NCI-H524 (cell line): ENCODE data around the gene FEM1C.

Experiments
- DNase-seq, 2 experiments: peaks; one replicate each; lab custom pipeline; 2025; lab: John Stamatoyannopoulos, UW

Gene FEM1C

DNA sequence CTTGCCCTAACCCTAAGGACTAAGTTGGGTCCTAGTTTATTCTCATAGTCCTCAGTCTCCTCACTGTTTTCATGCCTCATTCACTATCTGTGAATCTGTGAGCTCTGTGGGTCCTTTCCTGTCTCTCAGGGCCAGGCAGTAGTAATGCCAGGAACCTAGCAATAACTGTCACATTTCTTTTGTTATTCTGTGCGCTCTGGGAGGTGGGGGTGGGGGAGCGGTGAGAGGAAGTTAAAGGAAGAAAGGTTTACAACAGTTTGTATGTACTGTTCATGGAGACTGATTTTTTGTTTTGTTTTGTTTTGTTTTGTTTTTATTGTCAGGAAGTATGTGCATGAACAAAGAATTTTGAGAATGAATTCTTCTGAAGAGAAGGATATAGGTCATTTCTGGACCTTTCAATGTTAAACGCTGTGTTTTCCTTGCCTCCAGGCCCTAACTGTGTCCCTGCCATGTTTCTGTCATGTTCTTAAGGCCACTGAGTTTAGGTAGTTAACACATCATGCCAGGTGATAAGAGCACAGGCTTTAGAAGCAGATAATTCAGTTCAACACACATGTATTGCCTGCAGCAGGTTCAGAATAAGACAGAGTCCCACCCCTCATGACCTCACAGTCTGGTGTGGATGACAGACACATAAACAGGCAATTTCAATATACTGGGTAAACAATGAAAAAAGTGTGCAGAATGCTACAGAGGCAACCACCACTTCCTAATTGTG lies 13.3 kb upstream of the FEM1C start:
- DNase-seq = no peak

DNA sequence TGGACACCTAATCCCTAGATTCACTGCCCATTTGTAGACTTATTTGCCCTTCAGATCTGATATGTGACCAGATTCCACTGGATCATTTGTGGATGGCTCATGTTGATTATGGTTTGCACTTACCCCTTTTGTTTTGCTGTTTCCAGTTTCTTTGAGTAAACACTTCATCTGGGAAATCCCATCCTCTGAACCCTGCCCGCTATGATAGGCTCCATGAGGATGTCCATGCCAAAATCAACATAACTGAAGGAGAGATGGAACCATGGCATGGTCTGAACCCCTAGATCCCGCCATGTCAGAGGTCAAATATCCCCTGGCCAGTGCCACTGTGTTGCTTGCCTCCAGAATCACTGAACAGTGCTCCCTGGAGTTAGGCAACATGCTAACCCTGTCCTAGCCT lies 11.7 kb upstream of the FEM1C start:
- no peak for DNase-seq

DNA sequence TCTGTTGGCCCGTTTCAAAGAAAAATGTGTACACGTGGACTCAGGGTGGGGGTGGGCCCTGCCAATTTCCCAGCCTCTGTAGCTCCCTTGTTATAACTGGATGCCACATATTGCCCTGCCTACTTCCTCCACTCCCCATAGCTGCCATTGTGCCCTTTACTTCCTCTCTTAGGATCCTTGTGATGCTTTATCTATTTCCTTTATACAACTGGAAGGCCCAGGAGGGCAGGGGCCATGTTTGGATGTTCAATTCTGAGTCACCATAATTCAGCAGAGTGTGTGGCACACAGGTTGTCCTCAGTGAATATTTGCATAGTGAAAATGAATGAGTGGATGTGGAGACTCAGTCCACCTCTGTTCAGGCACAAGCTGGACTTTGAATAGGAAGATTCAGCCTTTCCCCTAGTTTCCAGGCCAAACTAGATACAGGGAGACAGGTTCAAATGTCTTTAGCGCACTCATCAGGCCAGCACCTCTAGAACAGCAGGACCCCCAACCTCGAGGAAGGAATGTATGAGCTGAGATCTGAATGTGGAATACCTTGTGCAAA lies 10.6 kb upstream of the FEM1C start:
- no peak for DNase-seq

DNA sequence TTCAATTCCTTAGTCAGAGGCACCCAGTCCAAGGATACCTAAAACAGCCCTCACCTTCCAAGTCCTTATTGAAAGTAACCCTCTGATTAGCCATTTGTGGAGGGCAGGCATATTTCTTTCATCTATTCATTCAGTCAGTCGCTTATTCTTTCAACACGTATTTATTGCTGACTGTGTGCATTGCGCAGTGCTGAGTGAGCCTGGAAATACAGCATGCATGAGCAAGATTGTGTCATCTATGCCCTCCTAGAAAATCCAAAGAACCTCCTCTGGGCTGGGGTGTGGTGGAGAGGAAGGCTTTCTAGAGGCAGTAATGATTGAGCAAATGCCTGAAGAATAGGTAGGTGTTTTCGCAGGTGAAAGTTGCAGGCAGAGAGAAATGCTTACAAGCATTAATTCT lies 8.5 kb upstream of the FEM1C start:
- no peak for DNase-seq

DNA sequence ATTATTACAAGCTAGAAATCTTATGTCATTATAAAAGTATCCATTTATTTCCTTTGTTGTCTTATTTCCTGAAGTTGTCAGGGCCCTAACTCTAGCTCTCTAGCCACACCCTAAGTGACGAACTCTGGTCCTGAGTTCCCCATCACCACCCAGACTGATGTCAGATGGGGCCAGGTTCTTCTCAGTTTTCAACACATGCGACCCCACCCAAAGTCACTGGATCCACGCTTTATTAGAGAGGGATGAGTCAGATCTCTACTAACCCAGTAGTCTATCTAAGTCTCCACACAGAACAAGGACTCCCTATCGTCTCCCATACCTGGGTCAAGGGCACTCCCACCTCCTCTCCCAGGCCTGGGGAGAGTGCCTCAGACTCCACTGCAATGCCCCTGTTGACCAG lies 6.8 kb upstream of the FEM1C start:
- no peak for DNase-seq

DNA sequence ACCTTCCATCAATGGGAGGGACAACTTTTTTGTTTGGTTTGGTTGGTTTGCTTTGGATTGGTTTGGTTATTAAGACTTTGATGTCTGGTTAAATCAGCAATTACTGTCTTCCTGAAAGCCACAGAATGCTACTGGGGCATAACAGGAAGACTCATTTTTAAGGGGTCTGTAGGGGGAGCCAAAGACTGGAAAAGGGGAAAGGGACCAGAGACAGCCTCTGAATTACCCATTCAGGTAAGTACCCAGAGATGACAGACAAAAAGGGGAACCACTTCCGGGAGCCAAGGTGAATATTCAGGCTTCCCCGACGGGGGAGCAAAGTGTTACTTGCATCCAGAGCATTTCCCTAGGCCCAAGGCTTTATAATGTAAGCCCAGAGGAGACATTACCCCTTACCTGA lies 4.6 kb upstream of the FEM1C start:
- DNase-seq = peak in 1 of 2 experiments; percentile 20

DNA sequence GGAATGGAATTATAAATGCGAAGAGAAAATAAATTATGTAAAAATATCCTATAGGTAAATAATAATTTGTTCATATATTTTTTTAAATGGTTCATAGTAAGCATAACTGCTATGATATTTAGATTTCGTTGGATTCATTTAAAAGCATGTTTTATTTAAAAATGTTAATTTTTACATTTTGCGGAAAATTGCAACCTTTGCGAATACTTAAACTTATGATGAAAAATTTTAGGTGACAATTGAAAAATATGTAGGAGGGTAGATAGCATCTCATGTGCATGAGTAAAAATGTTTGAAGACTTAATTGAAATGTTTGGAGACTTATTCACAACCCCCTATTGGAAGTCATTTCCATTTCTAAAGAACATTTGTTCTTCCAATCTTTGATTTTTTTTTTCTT lies 4.1 kb upstream of the FEM1C start:
- DNase-seq = no peak

DNA sequence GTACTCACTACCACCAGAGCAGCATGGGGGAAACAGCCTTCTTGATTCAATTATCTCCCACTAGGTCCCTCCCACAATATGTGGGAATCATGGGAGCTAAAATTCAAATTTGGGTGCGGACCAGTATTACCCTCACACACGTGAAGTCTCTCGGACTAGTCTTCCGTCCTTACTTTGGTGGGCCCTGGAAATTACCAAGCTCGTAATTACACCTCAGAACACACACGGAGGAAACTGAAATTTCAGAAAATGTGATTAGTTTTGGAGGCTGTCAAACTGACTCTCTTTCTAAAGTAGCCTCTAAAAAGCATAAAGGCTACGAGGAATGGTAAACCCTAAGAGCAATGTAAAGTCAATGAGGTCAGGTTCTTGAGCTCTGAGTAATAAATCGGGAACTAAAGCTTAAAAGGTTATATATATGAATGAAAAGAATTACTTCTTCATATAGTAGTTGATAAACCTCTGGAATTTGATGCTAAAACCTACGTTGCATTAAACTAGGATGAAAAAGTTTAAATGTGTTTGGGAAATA lies 842 bp upstream of the FEM1C start:
- DNase-seq = no peak

DNA sequence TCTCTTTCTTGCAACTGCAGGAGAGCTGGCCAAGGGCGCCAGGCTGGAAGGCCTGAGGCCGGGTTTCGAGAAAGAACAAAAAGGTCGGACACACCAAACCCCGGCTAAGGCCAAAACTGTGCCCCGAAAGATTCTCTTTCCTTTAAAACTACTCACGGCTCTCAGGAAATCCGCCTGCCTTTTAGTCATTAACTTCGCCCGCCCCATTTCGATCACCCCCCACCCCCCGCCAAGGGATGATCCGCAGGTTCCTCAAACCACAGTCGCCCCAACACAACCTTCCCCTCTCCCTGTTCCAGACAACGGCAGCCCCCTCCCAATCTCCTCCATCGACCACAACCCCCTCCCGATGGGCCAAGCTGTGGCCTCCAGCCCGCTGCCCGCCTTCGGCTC lies 536 bp downstream of the FEM1C start:
- DNase-seq = no peak

DNA sequence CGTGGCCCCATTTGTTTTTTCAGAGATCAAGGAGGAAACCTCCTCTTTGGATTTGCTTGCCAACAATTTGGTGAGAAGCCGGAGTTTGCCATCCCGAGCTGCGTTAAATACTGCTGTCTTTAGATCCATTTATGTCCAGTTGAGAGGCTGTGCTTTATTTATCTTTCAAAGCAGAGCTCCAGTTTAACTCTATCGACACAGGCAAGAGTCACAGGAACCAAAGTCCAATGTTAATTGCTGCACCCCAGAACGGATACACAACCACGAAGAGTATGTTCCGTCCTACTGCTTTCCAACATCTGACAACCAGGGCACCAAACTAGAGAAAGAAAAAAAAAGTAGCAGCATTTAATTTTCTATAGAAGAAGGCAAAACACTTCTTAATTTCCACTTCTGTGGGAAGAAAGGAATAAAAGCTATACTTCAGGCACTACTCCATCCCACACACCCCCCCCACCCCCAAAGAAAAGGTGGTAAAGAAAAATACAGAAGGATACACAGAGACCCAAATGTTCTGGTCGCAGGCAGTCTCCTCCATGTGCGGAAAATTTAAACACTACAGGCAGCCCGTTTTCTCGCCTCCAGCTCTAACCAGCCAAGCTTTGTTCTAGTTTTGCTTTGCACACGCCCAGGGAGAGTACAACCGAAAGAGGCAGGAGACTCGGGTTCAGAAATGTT lies 1.1 kb downstream of the FEM1C start:
- DNase-seq = peak in 1 of 2 experiments; percentile 34

DNA sequence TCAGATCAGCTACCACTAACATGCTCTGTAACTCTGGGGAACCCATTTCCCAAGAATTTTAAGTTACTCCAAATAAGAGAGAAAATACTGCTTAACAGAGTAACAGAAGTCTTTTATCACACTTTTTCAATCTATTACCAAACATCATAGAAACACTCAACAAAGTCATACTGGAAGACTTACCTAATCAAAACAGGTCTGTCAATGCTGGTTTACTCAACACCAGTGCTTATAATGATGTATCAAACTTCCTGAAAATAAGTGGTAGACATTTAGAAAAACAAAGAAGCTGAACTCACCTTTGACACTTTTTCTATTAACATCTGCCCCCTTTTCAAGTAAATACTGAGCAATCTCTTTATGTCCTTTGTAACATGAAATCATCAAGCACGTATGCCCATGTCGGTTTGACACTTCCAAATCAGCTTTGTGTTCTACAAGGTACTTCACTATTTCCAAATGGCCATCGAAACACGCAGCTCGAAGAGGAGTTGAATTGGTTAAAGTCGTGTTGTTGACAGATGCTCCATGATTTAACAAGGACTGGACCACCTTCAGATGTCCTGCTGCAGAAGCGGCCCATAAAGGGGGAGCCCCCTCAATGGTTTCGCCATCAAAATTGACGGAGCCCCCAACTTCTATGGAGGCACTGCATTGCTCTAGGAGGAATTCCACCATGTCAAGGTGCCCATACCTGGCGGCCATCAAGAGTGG lies 1.8 kb downstream of the FEM1C start:
- DNase-seq = no peak

DNA sequence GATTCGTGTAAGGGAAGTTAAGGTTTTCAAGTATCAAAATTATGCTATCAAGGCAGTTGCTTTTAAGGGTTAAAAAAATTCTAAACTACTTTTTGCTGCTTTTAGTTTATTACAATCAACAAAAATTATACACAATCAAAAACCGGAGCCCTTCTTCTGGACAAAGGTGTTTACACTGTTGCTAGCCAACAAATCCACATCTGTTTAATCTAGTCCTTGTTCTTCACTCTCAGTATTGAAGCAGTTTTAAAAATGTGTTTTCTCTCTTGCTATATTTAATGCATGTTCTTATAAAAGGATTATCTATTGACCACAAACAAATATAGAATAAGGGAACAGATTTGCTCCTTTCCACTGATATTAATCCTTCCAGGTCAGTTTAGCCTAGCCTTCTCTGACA lies 2.5 kb downstream of the FEM1C start:
- no peak for DNase-seq

DNA sequence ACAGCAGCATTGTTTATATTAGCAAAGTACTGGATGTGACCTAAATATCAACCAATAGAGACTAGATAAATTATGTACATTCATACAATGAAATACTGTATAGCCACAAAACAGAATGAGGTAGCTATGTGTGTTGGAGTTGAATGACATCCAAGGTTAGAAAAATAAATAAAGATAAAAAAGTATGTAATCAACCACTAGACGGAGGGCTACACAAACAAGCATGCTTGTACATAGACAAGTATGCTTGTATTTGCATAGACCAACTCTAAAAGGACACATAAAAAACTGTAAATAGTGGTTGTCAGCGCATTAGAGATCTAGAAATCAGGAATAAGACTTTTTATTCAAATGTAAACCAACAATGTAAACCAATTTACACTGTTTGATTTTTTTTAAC lies 3.0 kb downstream of the FEM1C start:
- DNase-seq = no peak

DNA sequence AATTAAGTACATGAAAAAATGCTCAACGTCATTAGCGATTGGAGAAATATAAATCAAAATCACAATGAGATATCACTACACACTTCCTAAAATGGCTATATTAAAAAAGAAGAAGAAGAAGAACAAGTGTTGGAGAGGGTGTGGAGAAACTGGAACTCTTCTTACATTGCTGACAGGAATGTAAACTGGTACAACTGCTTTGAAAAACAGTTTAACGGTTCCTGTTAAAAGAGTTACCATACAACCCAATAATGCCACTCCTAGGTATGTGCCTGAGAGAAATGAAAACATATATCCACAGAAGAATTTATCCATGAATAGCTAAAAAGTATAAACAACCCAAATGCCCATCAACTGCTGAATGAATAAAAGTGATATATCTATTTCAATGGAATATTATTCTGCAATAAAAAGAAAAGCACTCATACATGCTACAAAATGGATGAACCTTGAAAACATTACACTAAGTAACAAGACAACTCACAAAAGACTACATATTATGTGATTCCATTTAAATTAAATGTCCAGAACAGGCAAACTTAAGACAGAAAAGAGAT lies 9.0 kb downstream of the FEM1C start:
- no peak for DNase-seq

DNA sequence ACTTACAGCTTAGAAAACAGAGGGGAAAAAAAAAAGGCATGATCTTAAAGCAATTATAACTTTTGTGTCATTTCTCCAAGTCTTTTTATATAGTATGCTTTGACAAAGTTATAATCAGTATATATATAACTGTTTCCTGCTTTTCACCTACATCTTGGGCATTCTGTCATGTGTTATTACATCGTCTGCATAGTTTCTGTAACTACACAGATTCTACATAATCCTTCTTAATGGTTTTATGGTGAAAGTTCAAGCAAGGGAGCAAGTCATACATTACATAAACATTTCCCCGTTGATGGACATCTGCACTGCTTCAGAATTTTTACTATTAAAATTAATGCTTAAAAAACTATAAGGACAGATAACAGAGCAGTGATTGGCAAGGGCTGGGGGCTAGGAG lies 12.1 kb downstream of the FEM1C start:
- DNase-seq = no peak

DNA sequence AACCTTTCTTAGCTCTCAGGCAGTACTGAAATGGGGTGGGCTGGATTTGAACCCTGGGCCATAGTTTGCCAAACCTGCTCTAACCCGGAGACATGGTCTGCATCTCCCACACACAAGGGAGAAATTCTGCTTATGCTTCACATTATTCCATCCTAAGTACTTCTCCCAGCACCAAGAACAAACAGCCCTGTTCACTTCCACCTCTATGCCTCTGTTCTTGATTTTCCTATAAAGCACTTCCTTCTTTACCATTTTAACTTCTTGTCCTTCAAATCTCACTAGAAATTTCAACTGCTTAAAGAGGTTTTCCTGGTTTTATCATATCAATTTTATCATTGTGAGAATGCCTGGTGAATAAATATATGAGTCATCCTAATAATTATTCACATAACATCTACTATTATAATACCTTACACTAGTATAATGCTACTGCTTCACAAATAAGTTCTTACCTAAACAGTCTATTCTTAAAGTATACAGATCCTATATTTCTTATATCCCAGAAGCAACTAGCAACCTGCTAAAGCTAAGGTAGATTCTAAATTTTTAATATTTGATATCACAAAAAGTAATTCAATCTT lies 12.7 kb downstream of the FEM1C start:
- DNase-seq = no peak

DNA sequence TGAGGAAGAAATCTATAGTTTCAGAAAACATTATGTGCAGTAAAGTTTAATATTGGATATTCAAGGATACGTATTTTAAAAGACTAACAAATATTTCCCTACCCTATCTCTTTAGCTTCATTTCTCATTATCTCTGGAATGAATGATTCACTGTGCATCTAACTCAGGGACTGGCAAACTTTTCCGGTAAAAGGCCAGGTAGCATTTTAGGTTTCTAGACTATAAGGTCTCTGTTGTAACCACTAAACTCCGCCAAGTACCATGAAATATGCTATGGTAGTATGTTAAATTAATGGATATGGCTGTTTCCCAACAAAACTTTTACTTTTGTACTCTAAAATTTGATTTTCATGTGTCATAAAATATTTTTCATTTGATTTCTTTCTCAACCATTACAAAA lies 13.2 kb downstream of the FEM1C start:
- DNase-seq = no peak

DNA sequence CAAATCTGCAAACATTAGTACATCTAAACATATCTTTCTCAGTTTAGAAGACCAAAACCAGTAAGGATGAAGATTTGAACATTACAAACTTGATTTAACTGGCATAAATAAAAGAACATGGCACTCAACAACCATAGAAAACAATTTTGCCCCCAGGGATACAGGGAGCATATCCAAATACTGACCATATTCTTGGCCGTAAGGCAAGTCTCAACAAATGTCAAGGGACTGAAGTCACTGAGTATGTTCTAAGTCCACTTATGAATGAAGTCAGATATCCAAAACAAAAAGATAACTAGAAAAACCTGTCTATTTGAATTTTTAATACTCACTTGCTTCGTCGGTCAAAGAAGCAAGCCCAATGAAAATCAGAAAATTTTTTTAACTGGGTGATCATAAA lies 14.1 kb downstream of the FEM1C start:
- DNase-seq = no peak

DNA sequence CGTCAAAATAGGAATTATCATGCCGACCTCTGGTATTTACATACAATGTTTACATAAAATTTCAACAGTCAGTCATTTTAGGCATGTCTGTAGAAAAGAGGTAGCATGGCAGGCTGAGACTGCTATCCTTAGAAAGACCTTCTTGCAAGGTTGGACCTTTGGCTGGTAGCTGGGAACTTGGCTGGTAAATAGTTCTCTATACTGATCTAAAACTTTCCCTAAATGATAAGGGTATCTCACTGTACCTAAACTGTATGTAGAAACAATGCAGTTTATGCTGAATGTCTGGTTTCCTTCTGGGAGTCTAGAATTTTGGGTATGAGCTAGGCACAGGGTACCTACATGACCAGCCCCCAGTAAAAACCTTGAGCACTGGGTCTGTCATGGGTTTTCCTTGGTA lies 18.0 kb downstream of the FEM1C start:
- no peak for DNase-seq

DNA sequence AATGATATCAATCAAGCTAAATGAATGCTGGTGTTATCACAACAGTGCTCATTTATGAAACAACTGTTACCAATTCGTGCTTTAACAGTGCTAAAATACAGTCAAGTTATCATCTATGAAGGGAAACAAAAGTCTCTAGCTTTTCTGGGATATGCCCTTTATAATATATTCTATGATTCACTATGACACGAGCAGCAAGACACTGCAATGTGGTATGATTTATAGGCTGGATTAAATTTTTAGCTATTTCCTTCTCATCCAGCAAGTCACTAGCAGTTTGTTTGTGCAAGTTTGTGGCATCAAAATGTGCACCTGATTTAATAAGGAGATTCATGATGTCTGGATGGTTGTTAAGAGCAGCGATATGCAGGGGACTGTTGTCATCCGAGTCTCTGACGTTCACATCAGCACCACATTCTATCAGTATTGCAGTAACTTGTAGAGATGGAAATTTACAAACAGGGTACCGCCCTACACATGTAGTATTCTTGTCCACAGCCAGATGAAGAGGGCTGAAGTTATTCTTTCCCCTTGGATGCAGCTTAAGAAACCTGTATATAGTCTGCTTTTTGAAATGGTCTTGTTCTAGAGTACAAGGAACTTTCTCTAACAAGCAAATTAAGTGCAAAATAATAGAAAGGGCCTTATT lies 20.3 kb downstream of the FEM1C start:
- DNase-seq = no peak

DNA sequence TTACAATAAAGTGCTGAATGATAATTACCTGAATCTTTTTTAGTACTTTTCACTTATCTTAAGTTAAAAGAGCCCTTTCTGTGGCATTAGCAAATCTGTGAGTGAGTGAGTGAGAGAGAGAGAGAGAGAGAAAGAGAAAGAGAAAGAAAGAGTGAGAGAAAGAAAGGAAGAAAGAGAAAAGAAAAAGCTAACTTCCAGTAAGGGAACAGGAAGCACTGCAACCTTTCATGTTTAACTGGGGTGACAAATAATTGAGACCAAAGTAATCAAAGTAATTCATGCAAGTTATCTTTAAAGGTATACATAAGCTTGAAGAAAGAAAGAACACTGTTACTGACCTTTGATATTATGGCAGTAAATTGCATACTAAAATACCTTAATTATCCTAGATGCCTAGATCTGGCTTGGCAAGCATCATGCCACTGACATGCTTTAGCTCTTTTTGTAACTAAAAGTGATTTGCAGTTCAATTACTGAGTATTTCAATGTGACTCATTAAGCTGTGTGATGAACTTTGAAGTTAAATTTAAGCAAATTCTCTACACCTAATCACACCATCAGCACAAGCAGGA lies 21.7 kb downstream of the FEM1C start:
- no peak for DNase-seq
